HG03025 (cell line): ENCODE measurements around the gene FBXW12.
"Not testable (repeated sequence)": the region's sequence is repeated elsewhere in the genome, so short reads cannot be mapped to it uniquely, and the experiment has no call there.

Experiments
- ATAC-seq: cut with Tn5 transposase; IDR thresholded peaks from one replicate; pipeline ENCODE4 v1.9.1; 2021; ENCODE audit warnings: mild to moderate bottlenecking, moderate library complexity; ENCODE audit not compliant: unreplicated experiment, low FRiP score

FBXW12 gene, protein sequence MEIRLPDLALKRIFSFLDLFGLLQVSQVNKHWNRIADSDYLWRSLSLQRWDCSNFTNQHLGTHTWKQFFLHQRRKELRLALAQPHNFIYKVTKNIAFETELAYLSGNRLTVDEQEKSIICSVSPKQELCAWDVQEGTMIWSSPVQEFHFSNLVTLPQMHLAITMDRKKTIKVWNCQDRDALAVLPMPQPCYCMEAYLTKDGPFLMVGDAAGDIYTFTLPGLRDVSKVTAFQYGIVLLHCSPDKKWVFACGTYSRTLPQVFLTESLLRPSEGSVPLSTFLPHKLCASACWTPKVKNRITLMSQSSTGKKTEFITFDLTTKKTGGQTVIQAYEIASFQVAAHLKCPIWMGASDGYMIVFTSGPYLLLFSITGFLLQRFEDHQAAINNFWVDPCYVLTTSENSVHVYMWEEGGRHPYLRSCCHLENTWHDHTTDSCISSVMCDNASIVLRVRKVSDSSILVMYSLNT

DNA sequence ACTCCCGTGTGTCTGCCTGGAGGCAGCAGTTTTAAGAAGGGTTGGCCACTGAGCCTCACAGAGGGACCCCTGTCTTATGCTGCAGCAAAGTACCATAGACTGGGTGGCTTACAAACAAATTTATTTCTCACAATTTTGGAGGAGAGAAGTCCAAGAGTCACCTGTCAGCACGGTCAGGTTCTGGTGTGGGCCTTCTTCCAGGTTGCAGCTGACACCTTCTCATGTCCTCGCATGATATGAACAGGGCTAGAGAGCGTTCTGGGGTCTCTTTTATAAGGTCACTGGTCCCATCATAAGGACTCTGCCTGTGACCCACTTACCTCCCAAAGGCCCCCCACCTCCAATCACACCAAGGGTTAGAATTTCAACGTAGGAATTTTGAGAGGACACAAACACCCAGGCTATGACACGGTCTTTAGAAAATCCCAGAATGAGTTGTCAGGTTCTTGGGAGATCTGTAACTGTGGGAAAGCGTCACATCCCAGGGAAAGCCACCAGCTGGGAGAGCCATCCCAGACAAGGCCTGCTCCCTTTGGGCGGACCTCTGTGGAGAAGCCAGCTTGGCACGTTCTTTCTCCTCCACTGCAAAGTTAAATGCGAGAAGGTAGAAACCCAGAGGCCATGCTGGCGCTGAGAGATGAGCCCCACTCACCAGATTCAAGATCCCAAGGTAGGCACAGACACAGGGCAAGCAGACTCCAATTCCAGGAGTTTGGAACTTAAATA lies at the start of gene FBXW12:
Gene FBXW12 (plus strand): TSS at position 569 of the 726 bp plus-strand sequence. CDS start 549 bp downstream, outside the sequence.
- ATAC-seq: no peak

GRCh38 chr3:48331706-48332435 lies 40.1 kb upstream of the FBXW12 start:
- ATAC-seq: not testable (repeated sequence)

DNA sequence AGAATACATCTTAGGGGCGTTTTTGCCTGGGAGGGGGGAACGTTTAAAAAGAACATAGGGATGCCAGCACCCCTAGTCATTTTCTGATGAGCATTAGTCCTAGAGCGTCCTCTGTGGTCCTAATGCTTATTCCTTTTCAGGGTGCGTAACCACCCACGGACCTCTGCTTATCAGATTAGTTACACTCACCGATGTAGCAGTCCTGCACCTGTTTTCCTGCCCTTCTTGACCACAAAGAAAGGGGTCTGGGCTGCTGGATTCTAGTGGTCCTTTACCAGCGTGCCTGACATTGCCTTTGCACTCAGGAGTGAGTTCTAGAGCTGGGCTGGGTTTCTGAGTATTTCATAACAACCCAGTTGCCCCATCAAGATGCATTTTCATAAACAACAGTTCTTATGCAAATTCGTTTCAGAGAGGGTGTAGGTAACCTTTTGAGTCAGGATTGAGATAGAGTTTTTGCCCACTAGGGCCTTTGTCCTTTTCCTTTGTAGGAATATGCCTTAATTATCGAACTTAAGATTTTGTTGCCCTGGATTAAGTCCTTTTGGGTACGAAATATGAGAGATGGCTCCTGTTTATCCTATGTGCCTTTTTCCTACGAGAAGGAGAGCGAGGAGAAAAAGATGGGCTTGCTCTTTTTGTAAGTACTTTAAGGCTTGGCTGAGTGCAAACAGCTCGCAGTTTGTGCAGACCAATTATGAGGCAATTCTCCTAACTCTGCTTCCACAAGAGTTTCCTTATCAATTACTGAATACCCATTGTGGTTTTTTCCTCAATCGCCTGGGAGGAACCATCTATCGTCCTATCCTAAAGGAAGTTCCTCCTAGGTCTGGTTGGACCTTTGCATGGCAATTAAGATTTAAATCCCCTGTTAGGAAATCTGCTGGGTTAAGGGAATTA lies 38.4 kb upstream of the FBXW12 start, which contains the start of gene SPINK8:
Gene SPINK8 (minus strand): TSS at position 316 of the 900 bp plus-strand sequence. CDS start 5,320 bp downstream, outside the sequence.
- ATAC-seq: not testable (repeated sequence)

- ATAC-seq: no peak
These were observed 37.4 kb upstream of the FBXW12 start for GRCh38 chr3:48334605-48335004.

GRCh38 chr3:48335286-48335685 lies 36.7 kb upstream of the FBXW12 start:
- not testable (repeated sequence) for ATAC-seq

DNA sequence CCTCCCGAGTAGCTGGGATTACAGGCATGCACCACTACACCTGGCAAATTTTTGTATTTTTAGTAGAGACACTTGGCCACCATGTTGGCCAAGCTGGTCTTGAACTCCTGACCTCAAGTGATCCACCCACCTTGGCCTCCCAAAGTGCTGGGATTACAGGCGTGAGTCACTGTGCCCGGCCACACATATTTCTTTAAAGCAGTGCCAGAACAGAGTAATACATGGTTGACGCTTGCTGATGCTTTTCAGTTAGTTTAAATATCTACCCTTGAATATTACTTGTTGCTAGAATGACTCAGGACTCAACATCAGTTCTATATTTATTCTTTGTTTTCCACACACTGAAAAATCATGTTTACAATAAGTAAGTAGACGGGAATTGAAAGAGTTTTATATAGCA lies 34.5 kb upstream of the FBXW12 start:
- not testable (repeated sequence) for ATAC-seq

DNA sequence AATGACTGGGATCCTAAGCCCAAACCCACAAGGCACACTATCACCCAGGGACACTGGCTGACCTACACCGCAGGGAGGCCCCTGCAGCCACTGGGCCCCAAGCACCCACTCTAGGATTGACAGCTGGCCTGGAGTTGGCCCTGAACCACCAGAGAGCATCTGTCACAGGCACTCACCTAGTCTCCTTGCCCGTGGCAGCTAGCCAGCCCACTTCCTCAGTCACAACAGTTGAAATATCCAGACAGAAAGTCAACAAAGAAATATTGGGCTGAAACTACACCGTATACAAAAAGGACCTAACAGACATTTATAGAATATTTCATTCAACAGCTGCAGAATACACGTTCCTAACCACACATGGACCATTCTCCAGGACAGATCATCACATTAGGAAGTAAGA lies 33.4 kb upstream of the FBXW12 start:
- ATAC-seq: no peak

- no peak for ATAC-seq
These were observed 28.6 kb upstream of the FBXW12 start for GRCh38 chr3:48343432-48343831.

GRCh38 chr3:48344867-48345507 lies 27.0 kb upstream of the FBXW12 start:
- no peak for ATAC-seq

DNA sequence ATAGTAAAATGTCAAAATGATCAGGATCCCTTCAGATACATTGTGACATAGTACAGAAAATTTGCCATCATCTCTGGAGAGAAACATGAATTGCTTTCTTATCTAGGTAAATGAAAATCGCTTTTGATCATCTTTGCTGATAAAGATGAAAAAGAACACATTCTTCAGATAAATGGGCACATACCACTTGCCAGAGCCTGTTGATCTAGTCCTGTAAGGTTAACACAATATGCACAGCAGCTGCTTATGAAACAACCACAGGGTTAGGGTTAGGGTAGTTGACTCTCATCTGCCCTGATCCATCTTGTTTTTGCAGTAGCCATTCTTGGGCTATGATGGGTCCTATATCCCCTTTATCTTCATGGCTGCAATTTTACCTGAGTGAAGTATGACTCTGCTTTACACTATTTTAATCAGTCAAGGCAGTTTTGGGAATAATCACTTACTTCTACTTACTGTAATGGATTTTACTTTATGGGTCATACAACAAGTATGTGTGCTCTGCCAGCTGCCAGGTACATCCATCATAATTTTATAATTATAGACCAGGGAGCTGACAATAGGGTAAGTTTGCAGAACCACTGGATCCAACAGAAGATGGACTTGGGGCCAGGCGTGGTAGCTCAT lies 26.0 kb upstream of the FBXW12 start:
- ATAC-seq: no peak

DNA sequence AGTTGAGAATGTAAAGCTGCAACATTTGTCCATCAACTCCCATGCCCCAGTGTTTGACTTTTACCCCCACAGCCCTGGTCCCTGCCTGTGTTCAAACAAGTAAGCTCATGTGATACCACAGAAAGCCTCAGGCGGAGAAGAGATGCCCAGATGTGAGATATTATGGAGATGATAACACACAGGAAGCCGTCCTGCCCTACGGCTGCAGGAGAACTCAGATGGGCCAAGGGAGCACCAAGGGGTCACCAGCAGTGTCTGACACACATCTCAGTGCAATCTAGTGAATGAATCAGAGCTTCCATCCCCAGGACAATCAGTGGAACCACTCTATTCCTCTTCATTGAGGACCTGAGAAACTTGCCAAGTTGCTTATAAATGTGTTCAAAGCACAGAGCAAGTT lies 24.5 kb upstream of the FBXW12 start:
- no peak for ATAC-seq

- no peak for ATAC-seq
These were observed 19.5 kb upstream of the FBXW12 start for GRCh38 chr3:48352546-48352945.

DNA sequence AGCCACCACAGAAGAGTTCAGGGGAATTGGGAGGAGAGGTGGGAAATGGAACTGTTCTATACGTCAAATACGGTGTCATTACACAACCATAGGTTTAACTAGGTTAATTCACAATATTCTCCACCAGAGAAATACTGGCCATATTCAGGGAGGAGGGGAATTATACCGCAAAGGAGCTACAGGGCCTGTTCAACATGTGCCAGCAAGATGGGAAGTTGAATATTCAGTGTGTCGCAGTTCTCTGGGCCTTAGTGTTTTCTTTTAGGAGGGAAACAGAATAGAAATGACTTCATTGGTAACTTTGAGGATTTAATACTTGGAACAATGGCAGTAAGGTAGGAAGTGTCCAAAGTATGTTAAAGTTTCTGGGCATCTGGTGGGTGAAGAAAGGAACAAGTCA lies 18.0 kb upstream of the FBXW12 start:
- no peak for ATAC-seq

DNA sequence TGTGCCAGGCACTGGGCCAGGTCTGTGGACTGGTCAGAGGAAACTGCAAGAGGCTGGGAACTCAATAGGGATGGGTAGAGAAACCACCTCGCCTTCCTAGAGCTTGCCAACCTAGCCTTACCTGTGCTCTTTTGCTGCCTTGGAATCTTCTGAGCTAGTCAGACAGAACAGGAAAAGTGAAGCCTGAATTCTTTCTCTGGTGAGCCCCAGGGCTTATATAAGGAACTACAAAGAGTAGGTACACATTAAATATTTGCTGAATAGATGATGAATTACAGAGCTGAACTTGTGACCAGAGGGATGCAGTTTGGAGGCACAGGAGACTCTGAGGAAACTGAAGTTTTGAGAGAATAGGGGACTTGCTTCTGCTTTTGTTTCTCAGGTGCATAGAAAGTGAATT lies 15.6 kb upstream of the FBXW12 start:
- no peak for ATAC-seq

- ATAC-seq: no peak
These were observed 10.1 kb upstream of the FBXW12 start for GRCh38 chr3:48361928-48362327.

GRCh38 chr3:48364840-48365239 lies 7.2 kb upstream of the FBXW12 start:
- ATAC-seq: no peak

DNA sequence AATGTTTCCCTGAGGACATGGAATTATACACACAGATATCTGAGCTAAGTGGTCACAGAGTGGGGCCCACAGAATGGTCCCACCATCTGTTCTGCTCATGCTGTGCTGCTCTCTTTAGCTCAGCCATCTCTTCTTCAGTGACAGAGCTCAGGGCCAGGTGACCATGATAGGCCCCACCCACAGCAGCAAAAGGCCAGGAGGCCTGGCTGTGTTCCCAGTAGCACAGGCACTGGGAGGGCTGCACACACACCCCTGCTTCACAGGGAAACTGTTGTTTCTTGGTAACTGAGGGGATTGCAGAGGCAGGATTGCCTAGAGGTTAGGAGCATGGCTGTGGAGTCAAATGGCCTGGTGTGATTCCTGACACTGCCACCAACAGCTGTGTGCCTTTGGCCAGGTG lies 4.8 kb upstream of the FBXW12 start:
- no peak for ATAC-seq

- ATAC-seq: no peak
These were observed 2.2 kb upstream of the FBXW12 start for GRCh38 chr3:48369693-48370332.
